Measurements from ENCODE around the gene FGD2.

DNA sequence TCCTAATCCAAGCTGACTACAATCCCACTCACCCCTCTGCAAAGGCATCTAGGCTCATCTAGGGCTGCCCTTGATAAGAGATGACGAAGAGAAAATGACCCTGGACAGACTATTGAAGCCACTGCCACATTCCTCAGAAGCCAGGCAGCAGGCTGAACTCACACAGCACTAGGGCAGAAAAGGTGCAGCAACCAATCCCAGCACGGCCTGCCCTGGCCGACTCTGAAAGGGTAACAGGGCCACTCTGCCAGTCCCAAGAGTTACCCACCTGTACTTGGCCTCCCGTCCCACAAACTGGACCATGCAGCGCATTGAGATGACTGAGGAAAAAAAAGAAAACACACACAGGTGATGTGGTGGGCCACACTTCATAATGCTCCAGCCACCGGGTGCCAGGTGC, 28.5 kb upstream of the FGD2 start:
- TF ChIP-seq, protein P1, sequence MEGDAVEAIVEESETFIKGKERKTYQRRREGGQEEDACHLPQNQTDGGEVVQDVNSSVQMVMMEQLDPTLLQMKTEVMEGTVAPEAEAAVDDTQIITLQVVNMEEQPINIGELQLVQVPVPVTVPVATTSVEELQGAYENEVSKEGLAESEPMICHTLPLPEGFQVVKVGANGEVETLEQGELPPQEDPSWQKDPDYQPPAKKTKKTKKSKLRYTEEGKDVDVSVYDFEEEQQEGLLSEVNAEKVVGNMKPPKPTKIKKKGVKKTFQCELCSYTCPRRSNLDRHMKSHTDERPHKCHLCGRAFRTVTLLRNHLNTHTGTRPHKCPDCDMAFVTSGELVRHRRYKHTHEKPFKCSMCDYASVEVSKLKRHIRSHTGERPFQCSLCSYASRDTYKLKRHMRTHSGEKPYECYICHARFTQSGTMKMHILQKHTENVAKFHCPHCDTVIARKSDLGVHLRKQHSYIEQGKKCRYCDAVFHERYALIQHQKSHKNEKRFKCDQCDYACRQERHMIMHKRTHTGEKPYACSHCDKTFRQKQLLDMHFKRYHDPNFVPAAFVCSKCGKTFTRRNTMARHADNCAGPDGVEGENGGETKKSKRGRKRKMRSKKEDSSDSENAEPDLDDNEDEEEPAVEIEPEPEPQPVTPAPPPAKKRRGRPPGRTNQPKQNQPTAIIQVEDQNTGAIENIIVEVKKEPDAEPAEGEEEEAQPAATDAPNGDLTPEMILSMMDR (IDR thresholded peaks at IDR 0.05; ENCODE audit: poor library complexity, severe bottlenecking) = no peak
- no peak for TF ChIP-seq MXI1 (conservative IDR thresholded peaks at IDR 0.05; ENCODE audit: poor library complexity, severe bottlenecking)

All from neural cell (in vitro differentiated cells).